ENCODE data around the gene SDS.

SDS gene

GRCh38 chr12:113439301-113439597 is 35.6 kb upstream of the SDS start:
- H3K36me3 ChIP-seq (ENCODE audit: insufficient read depth, low read length), result no peaks in the 10 kb centered on the region
- no peak overlapping the region for H3K4me2 ChIP-seq (ENCODE audit: low read length)
- H3K4me3 ChIP-seq (ENCODE audit: low read length), result no peak overlapping the region
- no peaks in the 10 kb centered on the region for H3K9me3 ChIP-seq (replicated peaks; ENCODE audit: low read length)
- H3K27me3 ChIP-seq (ENCODE audit: control insufficient read depth, insufficient read depth, low read length), result peaks cover 55% of the 10 kb centered on the region
- H3K4me1 ChIP-seq (ENCODE audit: control insufficient read depth, insufficient read depth, low read length), result no peaks in the 10 kb centered on the region
- H3K9ac ChIP-seq (ENCODE audit: low read depth, low read length), result no peak overlapping the region

- H3K9ac ChIP-seq (ENCODE audit: low read depth, low read length), result no peak overlapping the region
Measured at GRCh38 chr12:113438523-113439300, 35.0 kb upstream of the SDS start.

GRCh38 chr12:113437729-113438100 is 34.0 kb upstream of the SDS start:
- no peak overlapping the region for H3K4me2 ChIP-seq (ENCODE audit: low read length)
- no peak overlapping the region for H3K4me3 ChIP-seq (ENCODE audit: low read length)
- no peak overlapping the region for H3K9ac ChIP-seq (ENCODE audit: low read depth, low read length)
- H3K4me1 ChIP-seq (ENCODE audit: control insufficient read depth, insufficient read depth, low read length), result no peaks in the 10 kb centered on the region
- H3K27me3 ChIP-seq (ENCODE audit: control insufficient read depth, insufficient read depth, low read length), result peaks cover 43% of the 10 kb centered on the region
- no peaks in the 10 kb centered on the region for H3K36me3 ChIP-seq (ENCODE audit: insufficient read depth, low read length)
- H3K9me3 ChIP-seq (replicated peaks; ENCODE audit: low read length), result no peaks in the 10 kb centered on the region

More at GRCh38 chr12:113438523-113439300, 35.0 kb upstream of the SDS start:
- Histone ChIP-seq H3K4me2 (ENCODE audit: low read length) (no peak overlapping the region), H3K4me3 (ENCODE audit: low read length) (no peak overlapping the region), H3K9me3 (replicated peaks; ENCODE audit: low read length) (no peaks in the 10 kb centered on the region), H3K36me3 (ENCODE audit: insufficient read depth, low read length) (no peaks in the 10 kb centered on the region), H3K4me1 (ENCODE audit: control insufficient read depth, insufficient read depth, low read length) (no peaks in the 10 kb centered on the region), H3K27me3 (ENCODE audit: control insufficient read depth, insufficient read depth, low read length) (peaks cover 52% of the 10 kb centered on the region)

- Histone ChIP-seq H3K4me3 (ENCODE audit: low read length) (no peak overlapping the region), H3K4me2 (ENCODE audit: low read length) (no peak overlapping the region), H3K4me1 (ENCODE audit: control insufficient read depth, insufficient read depth, low read length) (no peaks in the 10 kb centered on the region), H3K27me3 (ENCODE audit: control insufficient read depth, insufficient read depth, low read length) (peaks cover 38% of the 10 kb centered on the region), H3K9me3 (replicated peaks; ENCODE audit: low read length) (no peaks in the 10 kb centered on the region), H3K36me3 (ENCODE audit: insufficient read depth, low read length) (no peaks in the 10 kb centered on the region), H3K9ac (ENCODE audit: low read depth, low read length) (no peak overlapping the region)
Measured at GRCh38 chr12:113436993-113437728, 33.5 kb upstream of the SDS start.

GRCh38 chr12:113436586-113436985 is 32.9 kb upstream of the SDS start:
- H3K9ac ChIP-seq (ENCODE audit: low read depth, low read length), result no peak overlapping the region
- peaks cover 32% of the 10 kb centered on the region for H3K27me3 ChIP-seq (ENCODE audit: control insufficient read depth, insufficient read depth, low read length)
- no peak overlapping the region for H3K4me3 ChIP-seq (ENCODE audit: low read length)

GRCh38 chr12:113435367-113435766 is 31.7 kb upstream of the SDS start:
- no peak overlapping the region for H3K9ac ChIP-seq (ENCODE audit: low read depth, low read length)
- H3K4me3 ChIP-seq (ENCODE audit: low read length), result no peak overlapping the region
- peaks cover 20% of the 10 kb centered on the region for H3K27me3 ChIP-seq (ENCODE audit: control insufficient read depth, insufficient read depth, low read length)
- H3K4me1 ChIP-seq (ENCODE audit: control insufficient read depth, insufficient read depth, low read length), result no peaks in the 10 kb centered on the region
- no peaks in the 10 kb centered on the region for H3K9me3 ChIP-seq (replicated peaks; ENCODE audit: low read length)
- no peak overlapping the region for H3K4me2 ChIP-seq (ENCODE audit: low read length)
- H3K36me3 ChIP-seq (ENCODE audit: insufficient read depth, low read length), result no peaks in the 10 kb centered on the region

More at GRCh38 chr12:113436586-113436985, 32.9 kb upstream of the SDS start:
- H3K36me3 ChIP-seq (ENCODE audit: insufficient read depth, low read length), result no peaks in the 10 kb centered on the region
- no peak overlapping the region for H3K4me2 ChIP-seq (ENCODE audit: low read length)
- no peaks in the 10 kb centered on the region for H3K4me1 ChIP-seq (ENCODE audit: control insufficient read depth, insufficient read depth, low read length)
- H3K9me3 ChIP-seq (replicated peaks; ENCODE audit: low read length), result no peaks in the 10 kb centered on the region

- peaks cover 8% of the 10 kb centered on the region for H3K27me3 ChIP-seq (ENCODE audit: control insufficient read depth, insufficient read depth, low read length)
- no peaks in the 10 kb centered on the region for H3K4me1 ChIP-seq (ENCODE audit: control insufficient read depth, insufficient read depth, low read length)
- no peak overlapping the region for H3K9ac ChIP-seq (ENCODE audit: low read depth, low read length)
- no peak overlapping the region for H3K4me3 ChIP-seq (ENCODE audit: low read length)
- no peaks in the 10 kb centered on the region for H3K9me3 ChIP-seq (replicated peaks; ENCODE audit: low read length)
- H3K4me2 ChIP-seq (ENCODE audit: low read length), result no peak overlapping the region
- H3K36me3 ChIP-seq (ENCODE audit: insufficient read depth, low read length), result no peaks in the 10 kb centered on the region
Measured at GRCh38 chr12:113432986-113433385, 29.3 kb upstream of the SDS start.

- H3K9me3 ChIP-seq (replicated peaks; ENCODE audit: low read length), result no peaks in the 10 kb centered on the region
- H3K4me2 ChIP-seq (ENCODE audit: low read length), result no peak overlapping the region
- no peak overlapping the region for H3K9ac ChIP-seq (ENCODE audit: low read depth, low read length)
- no peaks in the 10 kb centered on the region for H3K36me3 ChIP-seq (ENCODE audit: insufficient read depth, low read length)
- no peaks in the 10 kb centered on the region for H3K4me1 ChIP-seq (ENCODE audit: control insufficient read depth, insufficient read depth, low read length)
- H3K4me3 ChIP-seq (ENCODE audit: low read length), result no peak overlapping the region
- no peaks in the 10 kb centered on the region for H3K27me3 ChIP-seq (ENCODE audit: control insufficient read depth, insufficient read depth, low read length)
Measured at GRCh38 chr12:113428482-113428881, 24.8 kb upstream of the SDS start.

GRCh38 chr12:113427882-113428281 is 24.2 kb upstream of the SDS start:
- no peak overlapping the region for H3K9ac ChIP-seq (ENCODE audit: low read depth, low read length)
- H3K4me2 ChIP-seq (ENCODE audit: low read length), result no peak overlapping the region
- H3K9me3 ChIP-seq (replicated peaks; ENCODE audit: low read length), result no peaks in the 10 kb centered on the region
- H3K36me3 ChIP-seq (ENCODE audit: insufficient read depth, low read length), result no peaks in the 10 kb centered on the region
- peaks cover under 1% of the 10 kb centered on the region for H3K4me1 ChIP-seq (ENCODE audit: control insufficient read depth, insufficient read depth, low read length)
- no peaks in the 10 kb centered on the region for H3K27me3 ChIP-seq (ENCODE audit: control insufficient read depth, insufficient read depth, low read length)
- no peak overlapping the region for H3K4me3 ChIP-seq (ENCODE audit: low read length)

GRCh38 chr12:113425960-113426453 is 22.3 kb upstream of the SDS start:
- no peaks in the 10 kb centered on the region for H3K36me3 ChIP-seq (ENCODE audit: insufficient read depth, low read length)
- no peak overlapping the region for H3K9ac ChIP-seq (ENCODE audit: low read depth, low read length)
- no peak overlapping the region for H3K4me3 ChIP-seq (ENCODE audit: low read length)
- no peak overlapping the region for H3K4me2 ChIP-seq (ENCODE audit: low read length)
- no peaks in the 10 kb centered on the region for H3K9me3 ChIP-seq (replicated peaks; ENCODE audit: low read length)
- no peaks in the 10 kb centered on the region for H3K27me3 ChIP-seq (ENCODE audit: control insufficient read depth, insufficient read depth, low read length)
- H3K4me1 ChIP-seq (ENCODE audit: control insufficient read depth, insufficient read depth, low read length), result peaks cover 11% of the 10 kb centered on the region

- H3K4me2 ChIP-seq (ENCODE audit: low read length), result no peak overlapping the region
- no peaks in the 10 kb centered on the region for H3K36me3 ChIP-seq (ENCODE audit: insufficient read depth, low read length)
- no peaks in the 10 kb centered on the region for H3K9me3 ChIP-seq (replicated peaks; ENCODE audit: low read length)
- no peak overlapping the region for H3K9ac ChIP-seq (ENCODE audit: low read depth, low read length)
- peaks cover 11% of the 10 kb centered on the region for H3K4me1 ChIP-seq (ENCODE audit: control insufficient read depth, insufficient read depth, low read length)
- H3K4me3 ChIP-seq (ENCODE audit: low read length), result no peak overlapping the region
- H3K27me3 ChIP-seq (ENCODE audit: control insufficient read depth, insufficient read depth, low read length), result no peaks in the 10 kb centered on the region
Measured at GRCh38 chr12:113424915-113425823, 21.5 kb upstream of the SDS start.

All from skeletal muscle satellite cell (primary cell).